Measurements from ENCODE around the gene RGS6. TPM values are rescaled to one million over a fixed set of nuclear protein-coding genes. Genes with fewer than 3 reads are reported as not detected.

The RGS6 gene
- total and polyA plus RNA-seq, 2 of the 4 experiments (the other 2 are of a cell fraction): not detected

DNA sequence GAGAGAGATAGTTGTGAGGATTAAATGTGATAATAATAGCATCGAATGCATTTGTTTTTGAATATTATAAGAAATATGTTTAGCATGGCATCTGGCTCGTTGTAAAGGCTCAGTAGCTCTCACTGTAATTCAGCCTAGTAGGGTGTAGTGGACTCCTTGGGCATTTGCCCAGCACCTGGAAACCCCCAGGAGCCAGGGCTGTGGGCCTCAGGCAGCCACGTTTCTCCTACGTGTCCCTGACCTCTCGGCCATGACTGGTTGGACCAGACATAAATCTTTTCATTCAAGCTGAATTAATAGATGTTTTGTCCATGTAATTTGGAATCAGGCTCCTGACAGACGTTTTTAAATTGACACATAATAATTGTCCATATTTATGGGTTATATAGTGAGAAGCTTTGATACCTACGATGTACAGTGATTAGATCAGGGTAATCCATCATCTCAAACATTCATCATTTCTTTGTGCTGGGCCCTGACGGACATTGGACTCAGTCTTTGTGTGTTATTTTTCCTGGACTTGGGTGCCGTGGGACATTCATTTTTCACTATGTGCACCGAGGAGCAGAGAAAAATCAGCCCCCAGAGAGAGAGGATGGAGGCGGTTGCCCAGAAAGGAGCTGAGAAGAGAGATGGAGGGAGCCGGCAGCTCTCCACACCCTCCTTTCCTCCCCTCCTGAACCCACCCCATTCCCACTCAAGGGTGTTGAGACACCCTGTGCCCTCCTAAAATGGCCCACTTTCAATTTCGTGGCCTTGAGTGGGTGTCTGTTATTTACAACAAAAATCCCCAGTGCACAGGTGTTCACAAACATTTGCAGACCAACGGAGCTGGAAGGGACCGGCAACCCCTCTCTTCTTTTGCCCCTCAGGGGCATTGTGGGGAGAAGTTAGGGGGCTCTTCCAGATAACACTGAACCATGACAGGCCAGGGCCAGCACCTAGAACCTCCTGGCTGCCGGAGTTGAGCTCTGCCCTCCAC is 665.3 kb downstream of the RGS6 start (continued):
- TF ChIP-seq FOS (IDR thresholded peaks at IDR 0.05; ENCODE audit: low read depth, low read length) (no peak), RFX5 (IDR thresholded peaks at IDR 0.05; ENCODE audit: low read depth, low read length) (no peak), POLR2A (IDR thresholded peaks at IDR 0.05; ENCODE audit: low read depth, low read length) (no peak)

DNA sequence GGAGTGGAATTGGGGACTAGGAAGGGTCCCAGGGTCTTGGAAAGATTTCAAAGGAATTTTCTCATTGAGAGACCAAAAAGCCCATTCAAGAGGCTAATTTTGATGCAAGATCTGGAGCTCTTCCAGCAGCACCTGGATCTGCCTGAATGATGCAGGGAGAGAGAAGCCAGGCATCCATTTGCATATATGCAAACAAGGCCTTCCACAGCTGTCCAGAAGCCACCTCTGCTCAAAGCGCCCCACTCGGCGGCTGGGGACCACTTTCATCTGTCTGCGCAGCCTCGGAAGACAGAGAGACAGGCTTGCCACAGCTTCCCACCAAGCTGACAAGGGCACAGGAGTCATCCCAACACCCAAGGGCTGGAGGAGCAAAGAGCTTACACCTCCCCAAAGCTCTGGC is 666.1 kb downstream of the RGS6 start:
- 78% methylated on average over 5 of the region's 5 CpGs; no CpG with 5 or more reads in 1 of the 2 experiments for WGBS, 2 experiments (ENCODE audit: extremely low coverage in 2 of 2, insufficient read length in 1 of 2)
- no peak for ATAC-seq (ENCODE audit: low read depth)
- no peaks in the 10 kb centered on the region for H3K9me1 ChIP-seq (ENCODE audit: insufficient read depth, low read length)
- H3K9me3 ChIP-seq (ENCODE audit: control insufficient read depth, insufficient read depth, low read length): no peaks in the 10 kb centered on the region
- H3K18ac ChIP-seq (ENCODE audit: low read depth, low read length): no peak overlapping the region
- no peak overlapping the region for H2AFZ ChIP-seq (replicated peaks; ENCODE audit: low read length, poor library complexity)
- H3K4me3 ChIP-seq (ENCODE audit: insufficient read depth, low read depth, low read length): no peak overlapping the region
- intact Hi-C loops (cut with micrococcal nuclease) (no loop called here), in situ Hi-C loops (cut with MboI; ENCODE audit: low sequenced_read_pairs) (no loop called here), dilution Hi-C loops (cut with HindIII; ENCODE audit: low sequenced_read_pairs, unreplicated experiment) (no loop called here)
- H3K36me3 ChIP-seq (ENCODE audit: control insufficient read depth, insufficient read depth, low read length): no peaks in the 10 kb centered on the region
- ChIA-PET CTCF (no interaction called here), POLR2A (ENCODE audit: unreplicated experiment) (no interaction called here)
- no peak overlapping the region for H2BK120ac ChIP-seq (ENCODE audit: low read depth, low read length)
- H3K23ac ChIP-seq (ENCODE audit: low read depth, low read length): no peak overlapping the region
- H2AK5ac ChIP-seq (ENCODE audit: low read depth, low read length): no peak overlapping the region
- BruUV-seq (replicated peaks): no TSS peak
- no peak overlapping the region for H2BK20ac ChIP-seq (ENCODE audit: low read depth, low read length)
- H3K14ac ChIP-seq (replicated peaks; ENCODE audit: low read depth, low read length): no peak overlapping the region
- DNase-seq: no peak
- no peak overlapping the region for H4K5ac ChIP-seq (ENCODE audit: low read depth, low read length)
- H3K9ac ChIP-seq (ENCODE audit: low read depth, low read length): no peak overlapping the region
- H3K79me1 ChIP-seq (ENCODE audit: low read depth in 1 of 2, low read length in 2 of 2): no peaks in the 10 kb centered on the region
- H2AK9ac ChIP-seq (replicated peaks; ENCODE audit: low read depth, low read length, poor library complexity): no peak overlapping the region
- H4K8ac ChIP-seq (ENCODE audit: low read depth in 2 of 2, low read length in 2 of 2): no peak overlapping the region
- TF ChIP-seq, protein P1, sequence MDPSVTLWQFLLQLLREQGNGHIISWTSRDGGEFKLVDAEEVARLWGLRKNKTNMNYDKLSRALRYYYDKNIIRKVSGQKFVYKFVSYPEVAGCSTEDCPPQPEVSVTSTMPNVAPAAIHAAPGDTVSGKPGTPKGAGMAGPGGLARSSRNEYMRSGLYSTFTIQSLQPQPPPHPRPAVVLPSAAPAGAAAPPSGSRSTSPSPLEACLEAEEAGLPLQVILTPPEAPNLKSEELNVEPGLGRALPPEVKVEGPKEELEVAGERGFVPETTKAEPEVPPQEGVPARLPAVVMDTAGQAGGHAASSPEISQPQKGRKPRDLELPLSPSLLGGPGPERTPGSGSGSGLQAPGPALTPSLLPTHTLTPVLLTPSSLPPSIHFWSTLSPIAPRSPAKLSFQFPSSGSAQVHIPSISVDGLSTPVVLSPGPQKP (IDR thresholded peaks at IDR 0.05; ENCODE audit: borderline replicate concordance, low read depth, low read length): no peak
- no peak for TF ChIP-seq MAZ (IDR thresholded peaks at IDR 0.05; ENCODE audit: borderline replicate concordance, low read depth, low read length)
- TF ChIP-seq SMC3 (IDR thresholded peaks at IDR 0.05; ENCODE audit: low read depth, low read length): no peak
- no peak for TF ChIP-seq MAFK (IDR thresholded peaks at IDR 0.05; ENCODE audit: low read depth, low read length)
- no peak for TF ChIP-seq RAD21 (IDR thresholded peaks at IDR 0.05; ENCODE audit: low read length)
- no peak for TF ChIP-seq POLR2A (IDR thresholded peaks at IDR 0.05; ENCODE audit: low read depth, low read length)
- no peak for TF ChIP-seq RFX5 (IDR thresholded peaks at IDR 0.05; ENCODE audit: low read depth, low read length)
- TF ChIP-seq FOS (IDR thresholded peaks at IDR 0.05; ENCODE audit: low read depth, low read length): no peak
- no peak for TF ChIP-seq BHLHE40 (IDR thresholded peaks at IDR 0.05; ENCODE audit: low read depth, low read length)
- no peak overlapping the region for H2BK15ac ChIP-seq (ENCODE audit: low read depth, low read length)
- no peak overlapping the region for H2BK5ac ChIP-seq (ENCODE audit: low read depth, low read length, poor library complexity, severe bottlenecking)
- no peaks in the 10 kb centered on the region for H3K27me3 ChIP-seq (ENCODE audit: control insufficient read depth, insufficient read depth, low read length)
- H3K4me1 ChIP-seq (ENCODE audit: control insufficient read depth, insufficient read depth, low read length): peaks cover 4% of the 10 kb centered on the region
- H4K20me1 ChIP-seq (ENCODE audit: insufficient read depth, low read length): no peaks in the 10 kb centered on the region
- no peak overlapping the region for H3K4ac ChIP-seq (ENCODE audit: low read depth, low read length)
- H3K4me2 ChIP-seq (ENCODE audit: low read depth, low read length): no peak overlapping the region
- H4K91ac ChIP-seq (ENCODE audit: insufficient read depth, low read depth, low read length): no peak overlapping the region
- no peak overlapping the region for H3K27ac ChIP-seq (ENCODE audit: insufficient read depth, low read length)
- no peak overlapping the region for H3K56ac ChIP-seq (ENCODE audit: extremely low read depth, insufficient read depth, low read length)
